AG10803 (cell line): ENCODE results near the gene MBNL2.
A peak's percentile ranks its signal among the peaks of the same experiment; 100 is the strongest.

ENCODE experiments used
- DNase-seq: peaks from one replicate; pipeline ENCODE4 v3.0.0; 2010; ENCODE audit warnings: low read depth
- H3K4me3 ChIP-seq: 2 replicates; pipeline ENCODE4 v1.5.1; 2011; ENCODE audit warnings: mild to moderate bottlenecking, low read length, control low read depth
- TF ChIP-seq, protein P1 (sequence below): conservative IDR thresholded peaks from 2 replicates; pipeline ENCODE4 v1.5.1; 2011; ENCODE audit warnings: mild to moderate bottlenecking, low read length, control low read depth, inconsistent platforms

MBNL2 gene

DNA sequence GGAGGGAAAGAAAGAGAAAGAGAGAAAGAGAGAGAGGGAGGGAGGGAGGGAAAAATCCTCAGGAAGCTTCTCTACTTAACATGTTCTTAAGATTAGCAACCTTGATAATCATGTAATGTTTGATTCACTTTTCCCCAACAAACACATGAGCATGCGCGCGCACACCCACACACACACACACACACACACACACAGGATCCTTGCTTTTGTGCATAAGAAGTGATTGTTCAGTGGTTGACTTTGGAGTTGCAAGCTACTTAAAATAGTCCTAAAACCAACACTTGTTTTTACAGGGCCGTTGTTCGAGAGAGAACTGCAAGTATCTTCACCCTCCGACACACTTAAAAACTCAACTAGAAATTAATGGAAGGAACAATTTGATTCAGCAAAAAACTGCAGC is 111.8 kb downstream of the MBNL2 start:
- no peak overlapping the region for H3K4me3 ChIP-seq
- TF ChIP-seq, protein P1, sequence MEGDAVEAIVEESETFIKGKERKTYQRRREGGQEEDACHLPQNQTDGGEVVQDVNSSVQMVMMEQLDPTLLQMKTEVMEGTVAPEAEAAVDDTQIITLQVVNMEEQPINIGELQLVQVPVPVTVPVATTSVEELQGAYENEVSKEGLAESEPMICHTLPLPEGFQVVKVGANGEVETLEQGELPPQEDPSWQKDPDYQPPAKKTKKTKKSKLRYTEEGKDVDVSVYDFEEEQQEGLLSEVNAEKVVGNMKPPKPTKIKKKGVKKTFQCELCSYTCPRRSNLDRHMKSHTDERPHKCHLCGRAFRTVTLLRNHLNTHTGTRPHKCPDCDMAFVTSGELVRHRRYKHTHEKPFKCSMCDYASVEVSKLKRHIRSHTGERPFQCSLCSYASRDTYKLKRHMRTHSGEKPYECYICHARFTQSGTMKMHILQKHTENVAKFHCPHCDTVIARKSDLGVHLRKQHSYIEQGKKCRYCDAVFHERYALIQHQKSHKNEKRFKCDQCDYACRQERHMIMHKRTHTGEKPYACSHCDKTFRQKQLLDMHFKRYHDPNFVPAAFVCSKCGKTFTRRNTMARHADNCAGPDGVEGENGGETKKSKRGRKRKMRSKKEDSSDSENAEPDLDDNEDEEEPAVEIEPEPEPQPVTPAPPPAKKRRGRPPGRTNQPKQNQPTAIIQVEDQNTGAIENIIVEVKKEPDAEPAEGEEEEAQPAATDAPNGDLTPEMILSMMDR, result no peak
- DNase-seq, result no peak

DNA sequence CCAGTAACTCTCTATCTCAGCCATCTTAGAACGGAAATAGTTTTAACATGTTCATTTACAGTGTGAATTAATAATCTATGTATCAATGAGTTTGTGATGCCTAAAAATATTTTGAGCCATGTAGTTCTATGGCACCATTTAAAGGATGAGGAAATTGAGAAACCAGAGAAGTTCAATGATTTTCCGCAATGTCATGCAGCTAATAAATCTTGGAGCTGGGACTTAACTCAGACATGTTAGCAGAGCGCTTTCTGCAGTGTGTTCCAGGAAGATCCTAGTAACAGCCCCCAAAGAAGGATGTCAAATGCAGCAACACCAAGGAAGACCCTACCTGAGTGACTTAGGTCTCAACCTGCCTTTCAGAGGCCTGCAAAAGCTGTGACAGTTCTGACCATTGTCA is 112.6 kb downstream of the MBNL2 start:
- TF ChIP-seq, protein P1, result no peak
- no peak overlapping the region for H3K4me3 ChIP-seq
- no peak for DNase-seq

DNA sequence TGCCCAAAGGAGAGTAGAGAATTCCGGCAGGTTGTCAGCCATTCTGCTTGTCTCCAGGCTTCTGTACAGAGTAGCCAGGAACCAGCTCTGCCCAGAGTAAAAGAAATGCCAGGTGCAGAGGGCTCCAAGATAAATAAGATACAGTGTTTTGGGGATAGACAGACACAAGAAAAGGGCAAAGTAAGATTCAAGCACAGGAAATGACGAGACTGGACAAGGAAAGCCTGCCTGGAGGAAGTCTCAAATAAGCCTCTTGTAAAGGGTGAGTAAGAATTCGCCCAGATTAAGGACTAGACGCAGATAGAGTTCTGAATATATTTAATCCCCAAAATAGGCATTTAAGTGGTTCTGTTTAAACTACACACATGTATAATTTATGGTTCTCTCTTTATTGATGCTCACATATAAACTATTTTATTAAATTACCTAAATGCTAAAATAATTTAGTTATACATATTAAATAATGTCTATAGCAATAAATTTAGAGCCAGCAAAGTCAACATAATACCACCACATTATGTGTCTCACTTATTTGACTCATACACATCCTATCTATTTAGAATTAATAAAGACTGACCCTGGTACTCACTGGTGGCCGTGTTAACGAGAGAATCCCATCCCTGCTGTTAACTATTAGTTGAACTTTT is 113.5 kb downstream of the MBNL2 start:
- TF ChIP-seq, protein P1, result no peak
- DNase-seq, result no peak
- H3K4me3 ChIP-seq, result no peak overlapping the region

DNA sequence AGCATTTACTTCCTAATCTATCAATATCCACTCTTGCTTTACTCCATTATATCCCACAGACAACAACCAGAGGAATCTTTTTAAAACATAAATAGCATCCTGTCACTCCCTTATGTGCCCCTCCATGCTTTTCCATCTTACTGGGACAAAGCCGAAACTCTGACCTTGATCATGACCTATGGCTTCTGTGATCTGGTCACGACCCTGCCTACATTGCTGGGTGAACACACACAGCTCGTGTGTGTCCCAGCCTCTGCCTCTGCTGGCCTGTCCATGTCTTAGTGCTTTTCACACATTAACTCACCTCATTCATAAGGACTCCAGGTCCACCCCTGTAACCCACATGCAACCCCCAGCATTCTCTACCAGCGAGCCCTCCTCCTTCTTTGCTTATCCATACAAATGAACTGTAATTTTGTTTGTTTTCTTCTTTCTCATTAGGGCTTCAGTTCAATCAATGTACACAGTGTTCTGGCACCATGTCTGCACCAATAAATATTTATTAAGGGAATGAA is 115.9 kb downstream of the MBNL2 start:
- no peak overlapping the region for H3K4me3 ChIP-seq

DNA sequence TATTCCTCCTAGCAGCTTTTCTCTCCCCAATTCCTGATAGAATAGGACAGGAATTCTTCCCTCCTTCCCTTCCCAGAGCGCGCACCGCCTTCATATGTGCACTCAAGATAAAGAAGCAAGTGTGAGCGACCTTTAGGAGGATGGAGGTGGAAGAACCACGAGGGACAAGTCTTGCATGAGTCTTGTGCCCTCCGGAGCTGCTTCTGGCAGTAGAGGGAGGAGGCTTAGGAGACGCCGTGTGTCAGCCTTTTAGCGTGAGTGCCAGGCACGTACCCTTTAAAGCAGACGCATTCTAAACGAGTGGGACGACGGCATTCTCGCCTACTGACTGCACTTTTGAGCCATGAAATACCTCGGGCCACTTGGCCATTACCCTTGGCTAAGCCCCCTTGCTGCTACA is 116.4 kb downstream of the MBNL2 start:
- DNase-seq, result no peak
- no peak overlapping the region for H3K4me3 ChIP-seq
- TF ChIP-seq, protein P1, result no peak

More for the DNA sequence above, 115.9 kb downstream of the MBNL2 start:
- TF ChIP-seq, protein P1, result no peak
- no peak for DNase-seq

DNA sequence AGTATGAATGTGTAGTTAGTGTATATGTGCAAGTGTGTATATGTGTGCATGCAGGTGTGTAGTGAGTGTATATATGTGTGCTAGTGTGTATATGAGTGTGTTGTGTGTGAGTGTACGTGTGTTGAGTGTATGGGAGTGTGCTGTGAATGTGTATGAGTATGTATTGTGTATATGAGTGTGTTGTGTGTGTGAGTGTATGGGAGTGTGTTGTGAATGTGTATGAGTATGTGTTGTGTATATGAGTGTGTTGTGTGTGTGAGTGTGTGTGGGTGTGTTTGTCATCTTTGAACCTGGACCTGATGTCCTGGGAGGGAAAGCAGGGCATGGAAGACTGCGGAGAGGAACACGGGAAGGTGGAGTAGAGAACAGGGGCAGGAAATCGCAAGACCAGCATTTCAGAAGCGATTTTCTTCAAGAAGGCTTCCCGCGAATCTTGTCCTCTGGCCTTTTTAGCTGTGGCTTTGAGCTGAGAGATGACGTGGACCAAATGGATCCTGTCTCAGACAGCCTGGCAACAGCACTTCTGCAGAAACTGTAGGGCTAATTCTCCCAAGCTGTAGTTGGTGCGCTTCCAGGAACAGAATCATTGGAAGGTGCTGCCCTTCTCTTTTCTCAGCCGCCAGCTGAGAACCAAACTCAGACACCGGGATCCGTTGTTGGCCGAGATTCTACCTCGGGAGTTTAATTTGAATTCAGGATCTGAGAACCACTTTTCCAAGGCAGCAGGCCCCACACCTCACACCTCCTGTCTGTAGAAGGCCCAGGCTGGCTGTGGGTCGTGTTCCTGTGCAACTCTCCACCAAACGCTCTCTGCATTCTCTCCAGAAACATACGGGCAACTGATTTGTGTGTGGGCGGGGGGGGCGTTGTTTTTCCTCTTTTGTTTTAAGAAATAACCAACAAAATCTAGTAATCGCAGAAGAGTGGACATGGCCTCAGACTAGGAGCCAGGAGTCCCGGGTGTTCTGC is 117.2 kb downstream of the MBNL2 start:
- H3K4me3 ChIP-seq, result peak overlapping the region; percentile 24
- DNase-seq, result peak; percentile 95
- TF ChIP-seq, protein P1, result no peak
